Activated CD4-positive, alpha-beta T cell treated with anti-CD3 and anti-CD28 coated beads for 24 hours (primary cell): ENCODE results near the gene KRT23.
"Not testable (repeated sequence)": the region's sequence is repeated elsewhere in the genome, so short reads cannot be mapped to it uniquely, and the experiment has no call there.

ENCODE experiments used
- DNase-seq, 2 donors: peaks; one replicate each; pipeline ENCODE4 v3.0.0-alpha.2; 2020; ENCODE audit warnings: low read depth in 2 of 2

The KRT23 gene

DNA sequence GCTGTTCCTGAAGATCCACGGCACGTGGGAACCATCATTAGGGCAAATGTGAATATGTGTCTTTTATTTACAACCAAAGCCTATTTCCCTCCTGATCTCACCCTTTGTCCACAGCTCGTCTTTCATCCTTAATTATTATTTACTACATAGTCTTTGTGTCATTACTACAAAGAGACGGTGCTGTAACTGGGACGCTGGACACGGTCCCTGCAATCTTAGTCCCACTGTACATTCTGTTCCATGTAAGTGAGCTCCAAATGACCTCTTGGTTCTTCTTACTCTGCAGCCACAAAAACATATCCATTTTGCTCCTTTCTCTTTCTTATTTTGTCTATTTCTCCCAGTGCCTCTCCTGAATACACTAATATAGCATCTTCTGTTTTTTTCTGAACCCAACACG lies 12.7 kb upstream of the KRT23 start:
- no peak for DNase-seq

DNA sequence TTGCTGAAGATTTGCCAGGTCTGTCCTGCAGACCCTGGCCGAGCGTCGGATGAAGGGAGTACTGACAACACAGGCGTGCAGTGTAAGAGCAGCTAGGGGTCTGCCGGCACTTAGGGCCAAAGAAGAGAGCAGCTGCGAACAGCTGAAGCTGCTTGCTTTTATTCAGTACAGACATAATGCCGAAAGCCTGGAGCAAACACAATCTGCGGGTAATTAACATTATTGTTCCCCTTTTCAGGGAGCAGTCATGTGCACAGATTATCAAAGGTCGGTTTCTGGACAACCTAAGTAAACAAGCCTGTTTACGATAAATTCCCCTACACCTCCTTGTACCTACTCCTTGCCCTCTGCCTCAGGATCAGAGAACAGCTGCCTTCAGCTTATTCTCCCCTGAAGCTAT lies 12.0 kb upstream of the KRT23 start:
- DNase-seq: no peak

DNA sequence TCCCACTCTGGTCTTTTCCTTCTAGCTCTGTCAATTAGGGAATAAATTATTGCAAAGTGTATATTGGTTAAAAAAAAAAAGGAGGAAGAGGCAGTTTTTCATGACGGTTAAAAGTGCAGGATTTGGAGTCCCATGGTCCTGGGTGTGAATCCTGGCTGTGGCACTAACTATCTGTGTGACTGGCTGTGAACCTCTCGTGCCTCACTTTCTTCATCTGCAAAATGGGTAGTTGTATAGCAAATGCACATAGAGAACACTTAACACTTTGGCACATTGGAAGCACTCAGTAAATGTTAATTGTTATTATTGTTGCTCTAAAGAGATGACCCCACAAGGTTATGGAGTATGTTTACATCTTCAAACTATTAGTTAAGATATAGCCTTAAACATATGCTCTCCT lies 10.5 kb upstream of the KRT23 start:
- DNase-seq: no peak

DNA sequence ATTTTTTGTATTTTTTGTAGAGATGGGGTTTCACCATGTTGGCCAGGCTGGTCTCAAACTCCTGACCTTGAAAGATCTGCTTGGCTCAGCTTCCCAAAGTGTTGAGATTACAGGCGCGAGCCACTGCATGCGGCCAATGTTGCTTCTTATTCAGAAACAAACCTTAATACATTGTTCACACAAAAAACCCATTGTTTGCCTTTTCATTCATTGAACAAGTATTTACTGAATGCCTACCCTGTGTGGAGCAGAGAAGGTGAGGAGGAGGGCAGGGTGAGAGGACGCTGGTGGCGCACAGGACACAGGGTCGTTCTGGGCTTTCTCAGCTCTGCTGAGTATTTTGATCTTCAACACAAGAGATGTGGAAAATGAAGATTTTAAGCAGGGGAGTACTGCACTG lies 8.0 kb upstream of the KRT23 start:
- DNase-seq: no peak

DNA sequence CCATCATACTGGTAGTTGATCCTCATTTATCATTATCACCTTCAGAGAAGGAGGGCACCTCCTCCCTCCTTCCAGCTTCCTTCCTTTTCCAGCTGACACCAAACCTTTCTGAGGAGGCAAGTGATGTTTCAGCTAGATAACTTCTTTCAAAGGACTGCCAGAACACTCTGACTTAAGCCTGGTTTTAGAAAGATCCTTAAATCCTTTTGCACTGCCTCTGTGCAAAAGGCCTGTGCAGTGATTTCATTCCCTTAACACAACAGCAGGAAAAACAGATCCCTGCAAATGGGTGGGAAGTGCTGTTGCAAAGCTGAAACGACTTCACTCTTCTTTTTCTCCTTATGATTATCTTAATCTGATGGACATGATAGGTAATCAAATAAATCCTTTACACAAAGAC lies 7.1 kb upstream of the KRT23 start:
- DNase-seq: no peak

DNA sequence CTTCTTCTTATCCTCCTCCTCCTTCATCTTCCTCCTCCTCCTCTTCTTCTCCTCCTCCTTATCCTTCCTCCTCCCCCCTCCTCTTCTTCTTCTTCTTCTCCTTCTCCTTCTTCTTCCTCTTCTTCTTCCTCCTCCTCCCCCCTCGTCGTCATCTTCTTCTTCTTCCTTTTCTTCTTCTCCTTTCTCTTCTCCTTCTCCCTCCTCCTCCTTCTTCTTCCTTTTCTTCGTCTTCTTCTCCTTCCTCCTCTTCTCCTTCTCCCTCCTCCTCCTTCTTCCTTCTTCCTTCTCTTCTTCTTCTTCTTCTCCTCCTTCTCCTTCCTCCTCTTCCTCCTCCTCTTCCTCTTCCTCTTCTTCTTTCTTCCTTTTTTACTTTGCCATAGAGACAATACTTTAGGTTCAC lies 5.1 kb upstream of the KRT23 start:
- no peak for DNase-seq

DNA sequence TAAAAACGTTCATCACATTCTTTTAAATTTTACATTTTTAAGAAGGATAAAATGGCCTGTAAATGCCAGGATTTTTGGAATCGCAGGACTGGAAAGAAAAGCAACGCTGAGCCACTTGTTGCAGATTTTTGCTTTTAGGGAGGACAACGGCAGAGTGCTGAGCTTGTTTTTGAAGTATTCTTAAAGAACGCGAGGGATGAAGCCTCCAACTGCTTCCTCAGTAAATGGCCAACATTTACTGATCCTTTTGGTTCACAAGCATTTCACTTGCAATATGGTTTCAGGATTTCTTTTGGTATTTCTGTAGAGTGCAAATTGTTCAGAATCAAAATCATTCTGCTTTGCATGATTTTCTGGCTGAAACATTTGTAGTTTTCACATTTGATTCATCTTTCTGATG lies 2.8 kb upstream of the KRT23 start:
- DNase-seq: no peak

DNA sequence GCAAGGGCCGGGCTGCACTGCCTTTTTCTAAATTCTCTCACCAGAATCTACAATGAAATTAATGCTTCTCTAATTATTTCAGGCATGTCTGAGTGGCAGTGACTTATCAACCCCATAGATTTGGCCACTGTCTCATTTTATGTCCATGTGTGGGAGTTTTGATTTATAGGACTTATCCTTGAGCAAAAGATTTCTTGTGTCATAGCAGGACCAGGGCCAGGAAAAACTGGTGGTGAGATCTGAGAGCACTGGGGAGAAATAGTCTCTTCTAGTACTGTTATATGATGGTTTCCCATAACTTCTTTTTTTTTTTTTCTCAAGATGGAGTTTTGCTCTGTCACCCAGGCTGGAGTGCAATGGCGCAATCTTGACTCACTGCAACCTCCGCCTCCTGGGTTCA lies 1.5 kb upstream of the KRT23 start:
- no peak for DNase-seq

DNA sequence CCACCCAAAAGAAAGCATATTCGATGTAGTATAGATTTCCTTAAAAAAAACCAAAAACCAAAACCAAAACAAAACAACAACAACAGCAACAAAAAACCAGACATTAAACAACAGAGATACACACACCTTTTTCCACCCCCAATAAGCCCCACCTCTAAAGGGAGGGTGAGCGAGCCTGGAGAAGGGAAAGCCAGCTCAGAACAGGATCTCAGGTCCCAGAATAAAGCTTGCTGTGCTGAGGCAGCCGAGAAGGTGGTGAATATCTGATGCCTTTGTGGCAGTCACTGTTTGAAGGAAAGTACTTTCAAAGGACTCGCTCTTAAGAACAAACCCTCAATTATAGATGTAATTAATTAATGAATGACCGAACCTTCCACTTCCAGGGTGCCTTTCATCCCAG lies 470 bp downstream of the KRT23 start:
- no peak for DNase-seq

DNA sequence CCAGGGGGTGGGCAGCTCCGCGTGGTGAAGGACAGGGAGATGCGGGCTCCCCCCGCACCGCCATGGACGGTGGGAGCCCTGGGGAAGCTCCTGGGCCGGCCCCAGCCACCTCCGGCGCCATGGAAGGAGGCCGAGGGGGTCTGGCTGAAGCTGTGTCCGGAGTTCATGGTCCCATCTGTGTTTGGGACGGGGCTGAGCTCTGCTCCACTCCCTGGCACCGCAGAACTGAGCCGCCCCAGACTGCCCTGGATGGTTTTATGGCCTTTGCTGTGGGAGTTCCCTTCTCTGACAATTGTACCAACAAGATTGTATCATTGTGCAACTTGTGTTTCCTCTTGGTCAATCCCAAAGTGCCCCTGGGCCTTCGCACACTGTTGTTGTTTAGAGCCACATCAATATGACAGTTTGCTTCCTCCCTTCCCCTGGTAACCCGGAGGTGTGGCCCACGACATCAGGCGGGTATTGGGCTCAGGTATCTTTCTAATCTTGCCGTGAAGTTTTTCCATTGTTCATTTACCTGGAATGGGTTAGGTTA lies 942 bp downstream of the KRT23 start:
- no peak for DNase-seq

DNA sequence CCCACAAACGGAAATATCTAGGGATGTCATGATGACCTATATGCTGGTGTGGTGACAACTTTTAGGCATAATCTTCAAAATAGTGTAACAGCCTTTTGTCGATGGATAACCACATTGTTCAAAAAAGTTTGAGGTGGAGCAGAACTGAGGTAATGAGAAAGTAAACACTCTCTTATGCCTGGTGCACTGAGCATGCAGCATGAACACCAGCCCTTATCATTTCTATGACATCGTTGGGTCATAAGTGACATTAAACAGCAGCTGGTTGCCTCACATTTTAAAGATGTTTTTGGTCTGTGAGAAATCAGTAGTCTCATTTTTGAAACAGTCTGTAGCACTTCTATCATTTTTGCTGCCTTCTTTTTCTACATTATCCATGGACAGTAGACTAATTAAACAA lies 1.8 kb downstream of the KRT23 start:
- no peak for DNase-seq

DNA sequence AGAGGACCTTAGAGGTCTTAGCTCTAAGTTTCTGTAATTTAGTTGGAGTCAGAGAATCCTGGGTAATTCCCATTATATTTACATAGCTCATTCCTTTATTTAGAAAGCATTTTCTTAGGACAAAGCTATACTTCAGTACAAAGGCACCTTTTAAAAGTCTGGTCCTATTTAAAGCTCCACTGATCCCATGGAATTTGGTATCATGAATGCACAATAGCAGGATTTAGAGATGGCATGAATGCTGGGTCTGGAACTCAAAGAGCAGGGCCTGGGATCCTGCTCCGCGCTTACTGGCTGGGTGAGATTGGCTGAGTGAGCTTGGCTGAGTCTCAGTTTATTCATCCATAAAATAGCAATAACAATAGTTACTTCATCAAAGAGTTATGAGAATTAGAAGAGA lies 4.8 kb downstream of the KRT23 start:
- DNase-seq: no peak

DNA sequence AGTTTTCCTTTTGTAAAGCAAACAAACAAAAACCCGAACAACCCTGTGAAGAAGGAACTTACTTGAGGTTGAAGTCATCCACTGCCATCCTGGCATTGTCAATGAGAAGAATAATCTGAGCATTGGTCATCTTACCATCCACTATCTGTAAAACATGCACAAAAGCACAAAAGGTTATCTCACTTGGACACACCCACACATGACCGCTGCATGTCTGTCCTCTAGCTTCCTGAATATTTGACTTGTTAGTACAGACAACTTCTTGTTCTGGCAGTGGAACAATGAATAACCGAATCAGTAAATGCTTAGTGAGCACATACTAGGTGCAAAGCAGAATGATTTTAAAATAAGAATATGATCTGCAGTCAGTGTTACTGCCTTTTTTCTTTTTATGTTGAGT lies 6.1 kb downstream of the KRT23 start:
- no peak for DNase-seq

DNA sequence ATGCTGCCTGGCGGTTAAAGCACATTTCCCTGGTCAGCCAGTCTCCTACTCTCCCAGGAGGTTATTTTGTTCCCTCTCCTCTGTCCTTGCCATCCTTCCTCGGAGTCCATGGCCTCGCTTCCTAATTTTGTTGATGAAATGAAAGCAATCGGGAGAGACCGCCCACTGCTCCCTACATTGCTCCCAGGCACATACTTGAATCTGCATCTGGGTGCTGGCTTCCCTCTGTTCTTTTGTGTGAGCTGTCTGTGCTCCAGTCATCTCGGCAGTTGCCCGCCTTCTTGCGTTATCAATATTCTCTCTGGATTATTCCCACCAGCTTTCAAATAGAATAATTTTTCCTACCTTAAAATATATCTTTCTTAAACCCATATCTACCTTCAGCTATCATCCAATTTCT lies 11.1 kb downstream of the KRT23 start:
- DNase-seq: no peak

DNA sequence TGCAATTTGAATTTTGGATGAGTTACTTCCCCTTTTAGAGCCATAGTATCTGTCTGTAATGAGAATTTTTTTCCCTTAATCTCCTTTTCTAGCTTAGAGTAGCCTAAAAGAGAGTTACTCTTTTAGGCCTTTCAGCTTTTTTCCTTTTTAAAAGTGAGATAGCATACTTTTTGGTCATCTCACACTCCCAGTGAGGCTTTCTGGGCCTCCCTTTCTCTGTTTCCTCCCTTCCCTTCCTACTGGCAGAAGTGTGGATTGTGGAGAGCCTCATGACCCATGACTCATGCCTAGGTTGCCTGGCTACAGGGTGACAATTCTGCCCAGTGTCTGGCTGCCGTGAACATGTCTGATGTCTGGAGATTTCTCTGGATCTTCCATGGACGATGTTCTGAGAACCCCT lies 15.2 kb downstream of the KRT23 start:
- no peak for DNase-seq

DNA sequence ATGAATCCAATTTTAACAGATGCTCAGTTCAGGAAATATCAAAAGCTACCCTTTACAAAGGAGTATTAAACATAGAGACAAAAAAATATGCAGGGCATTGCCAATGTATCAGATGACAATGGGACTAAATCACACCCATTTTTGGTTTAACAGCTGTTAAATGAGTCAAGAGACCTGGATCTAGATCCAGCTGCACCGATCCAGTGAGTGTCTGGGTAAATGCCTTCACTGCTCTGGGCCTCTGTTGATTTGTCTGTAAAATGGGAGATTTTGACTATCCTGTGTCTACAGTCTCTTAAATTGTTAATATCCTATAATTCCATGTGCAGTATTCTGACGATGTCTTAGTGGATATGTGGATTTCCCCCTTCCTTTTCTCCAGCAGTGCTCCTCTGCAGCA lies 16.4 kb downstream of the KRT23 start:
- DNase-seq: no peak

DNA sequence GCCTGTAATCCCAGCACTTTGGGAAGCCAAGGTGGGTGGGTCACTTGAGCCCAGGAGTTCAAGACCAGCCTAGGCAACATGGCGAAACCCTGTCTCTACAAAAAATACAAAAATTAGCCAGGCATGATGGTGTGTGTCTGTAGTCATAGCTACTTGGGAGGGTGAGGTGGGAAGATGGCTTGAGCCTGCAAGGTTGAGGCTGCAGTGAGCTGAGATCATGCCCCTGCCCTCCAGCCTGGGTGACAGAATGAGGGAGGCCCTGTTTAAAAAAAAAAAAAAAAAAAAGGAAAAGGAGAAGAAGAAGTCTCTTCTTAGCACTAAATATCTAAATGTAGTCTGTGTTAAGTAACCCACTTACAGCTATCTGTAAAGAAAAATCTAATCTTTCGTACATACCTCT lies 20.3 kb downstream of the KRT23 start:
- DNase-seq: not testable (repeated sequence)

DNA sequence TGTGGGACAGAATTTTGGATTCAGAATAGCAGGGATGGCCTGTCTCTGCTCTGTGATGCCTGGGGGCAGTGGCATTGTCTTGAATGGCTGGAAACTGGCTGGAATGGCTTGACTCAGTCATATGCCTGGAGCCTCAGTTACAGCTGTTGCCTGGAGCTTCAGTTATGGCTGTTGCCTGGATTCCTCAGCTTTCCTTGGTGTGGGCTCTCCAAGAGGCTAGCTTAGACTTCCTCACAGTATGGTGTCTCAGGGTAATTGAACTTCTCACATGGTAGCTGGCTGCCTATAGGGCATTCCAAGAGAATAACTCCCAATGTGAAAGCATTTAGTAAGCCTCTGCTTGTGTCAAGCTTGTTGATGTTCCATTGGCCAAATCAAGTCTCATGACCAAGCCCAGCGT lies 21.1 kb downstream of the KRT23 start:
- no peak for DNase-seq

DNA sequence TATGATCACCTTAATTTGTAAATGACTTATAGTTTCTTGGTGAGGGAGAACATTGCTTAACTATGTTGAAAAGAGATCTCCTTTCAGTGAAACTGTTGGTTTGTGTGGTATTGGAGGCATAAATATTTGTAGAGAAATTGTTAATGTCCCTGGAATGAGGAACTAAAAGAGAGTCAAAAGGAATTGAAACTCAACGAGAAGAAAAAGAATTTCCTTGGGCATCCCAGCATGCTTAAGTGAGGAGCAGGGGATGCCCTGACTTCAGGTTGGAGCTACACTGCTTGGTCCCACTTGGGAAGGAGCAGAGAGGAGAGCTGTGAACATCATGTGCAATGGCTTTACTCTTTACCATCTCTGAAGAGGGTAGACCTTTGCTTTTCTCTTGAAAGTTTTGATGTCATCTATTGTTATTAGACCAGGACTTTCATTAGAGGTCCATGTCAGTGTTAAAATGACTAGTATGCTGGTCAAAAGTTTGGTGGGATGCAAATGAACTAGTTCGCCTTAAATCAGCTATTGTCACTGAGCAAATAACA lies 21.7 kb downstream of the KRT23 start:
- DNase-seq: no peak

DNA sequence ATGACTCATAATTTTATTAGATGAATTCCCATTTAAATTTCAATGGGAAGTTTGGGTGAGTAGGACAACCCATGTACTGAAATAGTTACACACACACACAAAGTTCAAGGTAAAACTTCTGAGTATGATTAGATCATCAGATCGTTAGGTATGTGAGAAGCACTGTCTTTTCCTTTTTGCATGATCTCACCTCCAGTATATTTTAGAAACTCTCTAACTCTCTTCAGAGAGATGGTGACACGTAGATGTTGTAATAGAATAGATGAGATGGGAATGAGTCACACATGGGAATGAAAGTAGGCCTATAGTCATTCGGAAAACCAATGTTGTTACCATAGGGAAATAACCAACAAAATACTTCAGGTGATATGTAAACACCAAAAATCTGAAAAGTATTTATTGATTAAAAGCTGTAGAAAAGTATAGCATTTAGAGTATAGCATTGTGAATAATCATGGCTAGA lies 22.2 kb downstream of the KRT23 start:
- DNase-seq: no peak

DNA sequence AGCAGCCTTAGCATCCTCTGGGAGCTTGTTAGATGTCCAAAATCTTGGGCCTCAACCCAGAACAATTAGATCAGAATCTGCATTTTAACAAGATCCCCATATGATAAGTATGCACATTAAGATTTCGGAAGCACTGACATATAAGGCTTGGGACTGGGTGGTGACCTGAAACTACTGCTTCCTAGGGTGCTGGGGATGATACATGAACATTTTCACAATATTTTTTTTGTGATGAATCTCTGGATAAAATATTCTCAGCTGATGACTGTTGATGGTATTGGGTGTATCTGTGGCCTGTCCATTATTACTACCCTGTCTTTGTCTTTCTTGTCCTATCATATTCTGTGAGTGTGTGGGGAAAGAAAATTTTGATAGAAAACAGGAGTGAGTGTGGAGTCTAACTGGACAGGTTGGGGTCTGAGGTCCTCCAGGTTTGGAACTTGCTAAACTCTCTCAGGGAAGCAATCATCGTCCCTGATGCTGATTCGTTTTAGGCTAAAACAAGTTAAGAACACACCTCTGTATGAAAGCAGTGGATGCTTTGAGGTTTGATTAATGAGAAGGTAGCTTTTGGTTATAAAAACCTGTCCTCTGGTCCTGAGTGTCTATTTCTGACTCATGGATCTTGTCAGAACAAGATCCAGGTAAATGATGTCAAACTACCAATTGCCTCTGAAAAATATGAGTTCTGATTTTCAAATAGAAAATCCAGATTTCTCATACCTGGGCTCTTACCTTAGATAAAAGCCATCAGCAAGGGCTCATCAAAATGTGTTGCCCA lies 23.2 kb downstream of the KRT23 start:
- DNase-seq: no peak

DNA sequence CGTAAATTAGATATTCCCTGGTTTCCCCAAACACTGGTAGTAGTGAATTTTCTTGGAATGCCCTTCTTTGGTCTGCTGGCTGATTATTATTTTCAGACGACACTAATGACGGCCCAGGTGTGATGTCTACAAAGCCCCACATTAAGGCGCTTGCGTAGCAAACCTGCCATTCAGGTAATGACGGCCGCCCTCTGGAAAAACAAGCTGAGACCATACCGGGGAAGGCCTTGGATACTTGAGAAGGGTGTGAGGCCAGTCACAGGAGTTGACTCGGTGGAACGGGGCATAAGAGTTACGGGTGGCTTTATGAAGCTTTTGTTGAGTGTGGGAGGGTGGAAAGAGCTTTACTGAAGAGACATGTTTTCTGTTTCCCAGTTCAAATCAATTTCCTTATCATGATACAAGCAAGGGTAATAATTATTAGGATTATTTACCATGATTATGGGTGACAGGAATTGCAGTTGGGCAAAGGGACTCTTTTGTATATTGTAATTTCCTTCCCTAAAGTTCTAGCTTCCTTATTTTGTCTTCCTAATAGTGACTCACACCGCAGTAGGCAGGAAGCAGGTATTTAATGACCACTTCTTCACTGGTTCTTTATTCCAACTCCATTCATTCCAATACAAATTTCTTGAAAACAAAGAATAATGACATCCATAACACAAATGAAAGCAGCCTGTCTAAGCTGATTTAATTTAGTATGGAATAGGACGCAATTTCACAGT lies 24.8 kb downstream of the KRT23 start:
- DNase-seq: no peak

DNA sequence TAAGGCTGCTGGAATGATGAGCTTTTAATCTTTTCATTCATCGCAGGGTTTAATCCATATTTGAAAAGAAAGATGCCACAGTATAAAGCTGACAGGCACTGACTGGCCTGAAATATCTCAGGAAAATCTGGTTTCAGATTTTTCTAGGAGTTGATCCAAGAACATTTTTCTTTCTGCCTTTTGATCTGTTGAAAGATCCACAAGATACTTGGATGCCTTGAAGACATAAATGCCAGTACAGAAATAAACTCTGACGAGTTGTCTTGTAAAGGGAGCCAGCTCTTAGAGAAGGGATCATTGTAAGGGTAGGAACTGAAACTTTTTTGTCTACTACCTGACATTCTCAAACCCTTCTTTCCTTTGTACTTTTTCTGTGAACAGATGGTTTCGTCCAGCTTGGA lies 27.0 kb downstream of the KRT23 start:
- no peak for DNase-seq
